PC-9 (cell line): ENCODE results near the gene KCNJ15.

Source experiments
- CTCF ChIP-seq: fragments of 200-600 bp; sonication (generic); conservative IDR thresholded peaks from 2 replicates; pipeline ENCODE4 v1.6.1; 2017; ENCODE audit warnings: mixed run types, antibody characterized with exemption, mild to moderate bottlenecking, moderate library complexity
- EZH2 ChIP-seq: fragments of 200-600 bp; sonication (generic); IDR thresholded peaks from 2 replicates; pipeline ENCODE4 v1.8.0; 2017; ENCODE audit warnings: antibody characterized with exemption, low read depth

DNA sequence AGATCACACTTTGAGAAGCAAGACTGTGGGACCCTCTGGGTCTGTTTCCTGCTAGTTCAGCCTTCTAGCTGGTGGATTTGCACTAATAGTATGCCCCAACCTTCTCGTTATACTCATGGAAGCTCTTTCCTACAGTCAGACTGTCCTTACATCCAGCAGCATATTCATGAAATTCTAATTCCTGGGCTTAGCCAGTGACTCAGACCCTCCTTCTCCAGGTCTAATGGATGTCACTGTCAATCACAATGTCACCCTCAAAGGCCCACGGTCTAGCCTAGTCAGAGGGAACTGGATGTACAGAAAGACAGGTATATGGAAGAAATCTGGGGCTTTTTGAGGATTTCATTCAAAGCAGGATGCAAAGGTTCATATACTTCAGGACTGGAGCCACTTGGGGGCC is 72.4 kb downstream of the KCNJ15 start:
- no peak for TF ChIP-seq CTCF
- no peak for TF ChIP-seq EZH2
